IPS-20b (cell line): Measurements from ENCODE around the gene SLC35G3.
"Not testable (repeated sequence)": the region's sequence is repeated elsewhere in the genome, so short reads cannot be mapped to it uniquely, and the experiment has no call there.

Experiments used
- H3K27ac ChIP-seq: one replicate; pipeline ENCODE4 v1.5.1; 2013; ENCODE audit warnings: low read length
- H3K27me3 ChIP-seq: 2 replicates; pipeline ENCODE4 v1.6.1; 2013; ENCODE audit warnings: mild to moderate bottlenecking, low read length, inconsistent platforms; ENCODE audit not compliant: insufficient read depth
- H3K36me3 ChIP-seq: 2 replicates; pipeline ENCODE4 v1.6.1; 2013; ENCODE audit warnings: low read depth, mild to moderate bottlenecking, inconsistent platforms, low read length, moderate library complexity; ENCODE audit not compliant: insufficient read depth
- H3K4me1 ChIP-seq: 2 replicates; pipeline ENCODE4 v1.6.1; 2013; ENCODE audit warnings: mild to moderate bottlenecking, control low read depth, inconsistent platforms, low read length, moderate library complexity; ENCODE audit not compliant: insufficient read depth
- H3K4me3 ChIP-seq: 2 replicates; pipeline ENCODE4 v1.5.1; 2013; ENCODE audit warnings: mild to moderate bottlenecking, low read length, inconsistent platforms
- H3K9ac ChIP-seq: 2 replicates; pipeline ENCODE4 v1.6.1; 2013; ENCODE audit warnings: low read depth, mild to moderate bottlenecking, inconsistent platforms, low read length, moderate library complexity
- H3K9me3 ChIP-seq: 2 replicates; pipeline ENCODE4 v1.6.1; 2013; ENCODE audit warnings: mild to moderate bottlenecking, low read depth, low read length, inconsistent platforms; ENCODE audit not compliant: insufficient read depth

SLC35G3 gene

DNA sequence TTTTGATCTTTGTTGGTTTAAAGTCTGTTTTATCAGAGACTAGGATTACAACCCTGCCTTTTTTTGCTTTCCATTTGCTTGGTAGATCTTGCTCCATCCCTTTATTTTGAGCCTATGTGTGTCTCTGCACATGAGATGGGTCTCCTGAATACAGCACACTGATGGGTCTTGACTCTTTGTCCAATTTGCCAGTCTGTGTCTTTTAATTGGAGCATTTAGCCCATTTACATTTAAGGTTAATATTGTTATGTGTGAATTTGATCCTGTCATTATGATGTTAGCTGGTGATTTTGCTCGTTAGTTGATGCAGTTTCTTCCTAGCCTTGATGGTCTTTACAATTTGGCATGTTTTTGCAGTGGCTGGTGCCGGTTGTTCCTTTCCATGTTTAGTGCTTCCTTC lies 8.4 kb upstream of the SLC35G3 start:
- H3K4me3 ChIP-seq, H3K9ac ChIP-seq, H3K9me3 ChIP-seq, H3K27me3 ChIP-seq, H3K36me3 ChIP-seq, H3K4me1 ChIP-seq, H3K27ac ChIP-seq: not testable (repeated sequence)

DNA sequence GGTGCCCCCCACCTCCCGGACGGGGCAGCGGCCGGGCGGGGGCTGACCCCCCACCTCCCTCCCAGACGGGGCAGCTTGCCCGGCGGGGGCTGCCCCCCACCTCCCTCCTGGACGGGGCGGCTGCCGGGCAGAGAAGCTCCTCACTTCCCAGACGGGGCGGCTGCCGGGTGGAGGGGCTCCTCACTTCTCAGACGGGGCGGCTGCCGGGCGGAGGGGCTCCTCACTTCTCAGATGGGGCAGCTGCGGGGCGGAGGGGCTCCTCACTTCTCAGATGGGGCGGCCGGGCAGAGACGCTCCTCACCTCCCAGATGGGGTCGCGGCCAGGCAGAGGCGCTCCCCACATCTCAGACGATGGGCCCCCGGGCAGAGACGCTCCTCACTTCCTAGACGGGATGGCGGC lies 869 bp upstream of the SLC35G3 start:
- H3K4me1 ChIP-seq, H3K9me3 ChIP-seq, H3K4me3 ChIP-seq, H3K27me3 ChIP-seq, H3K27ac ChIP-seq, H3K36me3 ChIP-seq, H3K9ac ChIP-seq: not testable (repeated sequence)

DNA sequence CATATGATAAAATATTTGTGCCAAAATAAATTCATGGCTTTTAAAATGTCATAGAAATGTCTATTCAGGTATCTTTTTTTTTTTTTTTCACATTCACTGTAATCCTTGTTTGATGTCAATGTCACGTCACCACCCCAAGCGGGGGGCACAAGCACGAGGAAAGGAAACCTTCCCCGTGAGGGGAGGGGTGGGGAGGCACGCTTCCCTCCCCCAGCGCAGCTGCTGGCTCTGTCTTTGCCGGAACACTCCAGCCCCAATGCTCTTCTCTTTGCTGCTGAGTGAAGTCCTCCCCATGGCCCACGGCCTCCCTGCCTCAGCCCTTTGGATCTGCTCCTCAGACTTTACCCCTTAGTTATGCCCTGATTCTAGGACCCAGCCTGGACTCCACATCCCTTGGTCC lies 1.5 kb downstream of the SLC35G3 start:
- H3K9ac ChIP-seq = no peak overlapping the region
- peaks cover 7% of the 10 kb centered on the region for H3K9me3 ChIP-seq
- no peaks in the 10 kb centered on the region for H3K4me1 ChIP-seq
- no peak overlapping the region for H3K27ac ChIP-seq
- no peaks in the 10 kb centered on the region for H3K27me3 ChIP-seq
- no peaks in the 10 kb centered on the region for H3K36me3 ChIP-seq
- H3K4me3 ChIP-seq = no peak overlapping the region

DNA sequence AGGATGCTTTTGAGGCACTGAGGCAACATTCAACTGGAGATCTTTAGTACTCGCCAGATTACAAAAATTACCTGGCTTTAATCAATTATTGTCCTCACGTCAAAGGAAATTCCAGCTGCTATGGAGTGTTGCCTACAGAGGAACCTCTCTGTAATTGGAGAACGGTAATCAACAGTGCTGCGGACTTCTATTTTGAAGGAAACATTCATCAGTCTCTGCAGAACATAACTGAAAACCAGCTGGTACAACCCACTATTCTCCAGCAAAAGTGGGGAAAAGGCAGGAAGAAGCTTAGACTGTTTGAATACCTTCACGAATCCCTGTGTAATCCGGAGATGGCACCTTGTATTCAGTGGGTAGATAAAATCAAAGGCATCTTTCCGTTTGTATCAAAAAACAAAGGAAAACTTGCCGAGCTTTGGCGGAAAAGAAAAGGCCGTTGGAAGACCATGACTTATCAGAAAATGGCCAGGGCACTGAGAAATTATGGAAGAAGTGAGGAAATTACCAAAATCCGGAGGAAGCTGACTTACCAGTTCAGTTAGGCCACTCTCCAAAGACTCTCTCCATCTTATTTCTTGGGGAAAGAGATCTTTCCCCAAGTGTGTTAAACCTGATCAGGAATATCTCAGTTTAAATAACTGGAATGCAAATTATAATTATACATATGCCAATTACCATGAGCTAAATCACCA lies 3.0 kb downstream of the SLC35G3 start:
- Histone ChIP-seq H3K4me1 (no peaks in the 10 kb centered on the region), H3K36me3 (no peaks in the 10 kb centered on the region), H3K4me3 (no peak overlapping the region), H3K27ac (no peak overlapping the region), H3K9ac (no peak overlapping the region), H3K27me3 (no peaks in the 10 kb centered on the region), H3K9me3 (peaks cover 5% of the 10 kb centered on the region)

DNA sequence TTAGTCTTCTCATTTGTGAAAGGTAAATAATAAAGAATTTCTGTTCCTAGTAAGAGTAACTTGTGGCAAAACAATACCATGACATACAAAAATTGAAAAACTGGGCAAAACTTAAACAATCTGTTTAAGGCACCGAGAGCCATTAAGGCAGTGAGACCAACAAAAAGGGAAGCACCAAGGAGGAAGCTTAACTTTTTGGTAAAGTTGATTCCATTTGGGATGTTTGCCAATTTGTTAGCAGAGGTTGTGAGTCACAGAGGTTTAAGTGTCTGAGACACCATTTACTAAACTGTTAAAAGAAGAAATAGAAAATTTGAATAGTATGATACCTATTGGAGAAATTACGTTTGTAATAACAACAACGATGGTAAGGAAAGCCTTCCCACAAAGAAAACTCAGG lies 4.9 kb downstream of the SLC35G3 start:
- H3K36me3 ChIP-seq = no peaks in the 10 kb centered on the region
- H3K9ac ChIP-seq = no peak overlapping the region
- no peak overlapping the region for H3K4me3 ChIP-seq
- no peaks in the 10 kb centered on the region; the same call in 1 of the 2 replicates for H3K9me3 ChIP-seq
- no peaks in the 10 kb centered on the region for H3K4me1 ChIP-seq
- H3K27ac ChIP-seq = no peak overlapping the region
- H3K27me3 ChIP-seq = no peaks in the 10 kb centered on the region

DNA sequence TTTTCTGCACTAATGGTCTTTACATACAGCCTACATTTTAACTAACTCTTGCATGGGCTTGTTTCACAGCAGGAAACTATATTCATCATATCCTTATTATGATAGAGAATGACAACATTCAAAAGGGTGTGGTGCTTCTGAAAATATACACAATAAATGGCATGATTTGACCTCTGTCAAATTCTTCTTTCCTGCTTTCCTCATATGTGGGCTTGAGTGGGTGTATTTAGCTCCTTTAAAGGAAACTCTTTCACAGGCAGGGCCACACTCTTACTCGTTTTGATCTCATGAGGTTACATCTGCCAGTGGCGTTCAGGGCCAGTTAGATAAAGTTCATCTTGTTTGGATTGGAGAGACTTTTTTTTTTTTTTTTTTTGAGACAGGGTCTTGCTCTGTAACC lies 6.1 kb downstream of the SLC35G3 start:
- Histone ChIP-seq H3K27me3 (no peaks in the 10 kb centered on the region; the same call in 1 of the 2 replicates), H3K27ac (no peak overlapping the region), H3K9ac (no peak overlapping the region), H3K4me3 (no peak overlapping the region), H3K4me1 (no peaks in the 10 kb centered on the region), H3K9me3 (no peaks in the 10 kb centered on the region; the same call in 1 of the 2 replicates), H3K36me3 (no peaks in the 10 kb centered on the region)

DNA sequence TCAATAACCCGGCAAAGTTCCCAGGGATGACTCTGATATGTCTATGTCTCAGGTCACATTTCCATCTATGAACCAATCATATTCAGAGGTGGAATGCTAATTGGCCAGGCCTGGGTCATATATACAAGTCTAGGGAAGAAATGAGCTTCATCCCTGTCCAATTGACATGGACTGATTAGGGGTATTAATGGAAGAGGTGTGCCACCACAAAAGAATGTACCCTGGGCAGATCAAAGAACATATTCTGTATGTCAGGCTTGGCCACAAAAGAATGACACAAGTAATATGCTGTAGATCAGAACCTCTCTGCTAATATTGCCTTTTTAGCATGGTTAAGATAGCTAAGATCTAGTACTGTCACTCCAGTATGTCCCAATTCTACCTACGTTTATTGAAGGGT lies 6.7 kb downstream of the SLC35G3 start:
- no peak overlapping the region for H3K9ac ChIP-seq
- H3K27me3 ChIP-seq = no peaks in the 10 kb centered on the region; the same call in 1 of the 2 replicates
- H3K4me3 ChIP-seq = no peak overlapping the region

DNA sequence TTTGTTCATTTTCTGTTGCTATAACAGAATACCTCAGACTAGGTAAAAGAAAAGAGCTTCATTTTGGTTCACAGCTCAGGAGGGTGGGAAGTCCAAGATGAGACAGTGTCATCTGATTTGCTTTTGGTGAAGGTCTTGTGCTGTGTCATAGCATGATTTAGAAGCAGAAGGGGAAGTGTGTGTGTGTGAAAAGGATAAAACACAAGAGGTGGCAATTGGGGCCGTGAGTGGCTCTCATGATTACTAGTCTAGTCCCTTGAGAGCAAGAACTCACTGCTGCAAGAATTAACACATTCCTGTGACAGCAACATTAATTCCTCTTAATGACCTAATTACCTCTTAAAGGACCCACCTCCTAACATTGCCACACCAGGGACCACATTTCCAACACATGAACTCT lies 8.3 kb downstream of the SLC35G3 start:
- H3K27me3 ChIP-seq = no peaks in the 10 kb centered on the region; the same call in 1 of the 2 replicates
- H3K4me1 ChIP-seq = no peaks in the 10 kb centered on the region
- H3K27ac ChIP-seq = no peak overlapping the region
- no peaks in the 10 kb centered on the region; the same call in 1 of the 2 replicates for H3K9me3 ChIP-seq
- H3K4me3 ChIP-seq = no peak overlapping the region
- no peak overlapping the region for H3K9ac ChIP-seq
- H3K36me3 ChIP-seq = no peaks in the 10 kb centered on the region

More for the DNA sequence above, 6.7 kb downstream of the SLC35G3 start:
- no peak overlapping the region for H3K27ac ChIP-seq
- H3K9me3 ChIP-seq = no peaks in the 10 kb centered on the region; the same call in 1 of the 2 replicates
- no peaks in the 10 kb centered on the region for H3K4me1 ChIP-seq
- H3K36me3 ChIP-seq = no peaks in the 10 kb centered on the region

DNA sequence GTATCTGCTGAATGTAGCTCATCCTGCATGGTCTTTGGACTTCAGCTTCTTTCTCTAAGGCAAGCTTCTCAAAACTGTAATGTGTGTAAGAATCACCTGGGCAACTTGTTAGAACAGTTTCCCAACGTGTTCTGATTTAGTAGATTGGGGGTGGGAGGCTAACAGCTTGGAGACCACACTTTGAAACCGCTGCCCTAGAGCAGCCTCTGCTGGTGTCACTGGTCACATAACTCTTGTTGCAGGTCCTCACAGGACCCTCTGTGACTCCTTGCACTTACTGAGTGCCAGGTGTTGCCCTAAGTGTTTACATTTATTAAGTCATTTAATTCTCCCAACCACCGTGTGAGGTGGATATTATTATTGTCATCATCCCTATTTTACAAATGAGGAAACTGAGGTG lies 9.9 kb downstream of the SLC35G3 start:
- no peak overlapping the region for H3K27ac ChIP-seq
- H3K9me3 ChIP-seq = no peaks in the 10 kb centered on the region; the same call in 1 of the 2 replicates
- H3K36me3 ChIP-seq = no peaks in the 10 kb centered on the region
- H3K9ac ChIP-seq = no peak overlapping the region
- no peak overlapping the region for H3K4me3 ChIP-seq
- no peaks in the 10 kb centered on the region for H3K4me1 ChIP-seq
- no peaks in the 10 kb centered on the region; the same call in 1 of the 2 replicates for H3K27me3 ChIP-seq

DNA sequence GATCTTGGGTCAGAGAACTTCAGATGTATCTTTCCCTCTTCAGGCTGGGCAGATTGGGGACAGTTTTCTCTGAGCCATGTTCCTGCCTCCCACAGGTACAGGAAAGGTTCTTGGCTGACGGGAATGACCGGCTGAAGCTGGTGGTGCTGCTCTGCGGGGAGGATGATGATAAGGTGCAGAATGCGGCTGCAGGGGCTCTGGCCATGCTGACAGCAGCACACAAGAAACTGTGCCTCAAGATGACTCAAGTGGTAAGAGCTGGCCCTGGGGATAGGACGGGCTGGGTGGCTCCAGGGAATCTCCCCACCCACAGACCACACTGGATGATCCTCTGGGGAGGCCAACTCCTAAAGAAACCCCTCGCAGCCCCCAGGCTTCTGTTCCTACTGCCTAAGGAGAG lies 10.9 kb downstream of the SLC35G3 start:
- H3K4me1 ChIP-seq = no peaks in the 10 kb centered on the region
- H3K27ac ChIP-seq = no peak overlapping the region
- H3K27me3 ChIP-seq = no peaks in the 10 kb centered on the region; the same call in 1 of the 2 replicates
- H3K9ac ChIP-seq = no peak overlapping the region
- no peaks in the 10 kb centered on the region for H3K9me3 ChIP-seq
- no peak overlapping the region for H3K4me3 ChIP-seq
- no peaks in the 10 kb centered on the region for H3K36me3 ChIP-seq

DNA sequence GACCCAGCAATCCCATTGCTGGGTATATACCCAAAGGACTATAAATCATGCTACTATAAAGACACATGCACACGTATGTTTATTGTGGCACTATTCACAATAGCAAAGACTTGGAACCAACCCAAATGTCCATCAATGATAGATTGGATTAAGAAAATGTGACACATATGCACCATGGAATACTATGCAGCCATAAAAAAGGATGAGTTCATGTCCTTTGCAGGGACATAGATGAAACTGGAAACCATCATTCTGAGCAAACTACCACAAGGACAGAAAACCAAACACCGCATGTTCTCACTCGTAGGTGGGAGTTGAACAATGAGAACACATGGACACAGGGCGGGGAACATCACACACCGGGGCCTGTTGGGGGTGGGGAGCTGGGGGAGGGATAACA lies 14.8 kb downstream of the SLC35G3 start:
- not testable (repeated sequence) for H3K36me3 ChIP-seq

DNA sequence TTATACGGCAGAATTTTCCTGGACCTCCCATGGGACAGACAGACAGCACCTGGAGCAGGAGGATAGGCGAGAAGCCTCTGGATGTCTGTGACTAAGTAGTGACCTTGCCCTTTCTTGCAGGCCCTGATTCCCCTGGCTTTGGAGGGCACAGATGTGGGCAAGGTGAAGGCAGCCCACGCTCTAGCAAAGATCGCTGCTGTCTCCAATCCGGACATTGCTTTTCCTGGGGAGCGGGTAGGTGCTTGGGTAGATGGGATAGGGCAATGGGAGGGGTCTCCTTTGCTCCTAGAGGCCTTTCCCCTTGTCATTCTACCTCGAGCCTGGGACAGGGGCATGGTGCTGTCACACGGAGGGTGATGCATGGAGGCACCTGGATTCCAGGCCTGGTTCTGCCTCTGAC lies 17.3 kb downstream of the SLC35G3 start:
- Histone ChIP-seq H3K27ac (no peak overlapping the region), H3K36me3 (no peaks in the 10 kb centered on the region), H3K27me3 (no peaks in the 10 kb centered on the region), H3K4me1 (no peaks in the 10 kb centered on the region), H3K4me3 (no peak overlapping the region), H3K9me3 (no peaks in the 10 kb centered on the region), H3K9ac (no peak overlapping the region)

More for the DNA sequence above, 14.8 kb downstream of the SLC35G3 start:
- not testable (repeated sequence) for H3K9me3 ChIP-seq, H3K27me3 ChIP-seq, H3K27ac ChIP-seq, H3K9ac ChIP-seq, H3K4me1 ChIP-seq, H3K4me3 ChIP-seq
